Memory B cell (primary cell): ENCODE measurements around the gene TMEM167A.
"Not testable (repeated sequence)": the region's sequence is repeated elsewhere in the genome, so short reads cannot be mapped to it uniquely, and the experiment has no call there.

Experiments used
- ATAC-seq: fragments of 150-1000 bp; cut with Tn5 transposase; 2 replicates; pipeline ENCODE4 v1.10.0; 2021; ENCODE audit warnings: low read depth, mild to moderate bottlenecking, moderate library complexity
- DNase-seq, 2 donors: peaks; one replicate each; pipeline ENCODE4 v3.0.0; 2022; ENCODE audit warnings: low spot score in 2 of 2
- H3K27ac Mint-ChIP-seq: one replicate; pipeline ENCODE4 v1.8.0; 2022; ENCODE audit warnings: mild to moderate bottlenecking, moderate library complexity, mixed read lengths
- H3K27me3 Mint-ChIP-seq: one replicate; pipeline ENCODE4 v1.8.0; 2022; ENCODE audit warnings: mixed read lengths
- H3K36me3 Mint-ChIP-seq: one replicate; pipeline ENCODE4 v1.8.0; 2022; ENCODE audit warnings: mild to moderate bottlenecking, mixed read lengths
- H3K4me1 Mint-ChIP-seq: one replicate; pipeline ENCODE4 v1.8.0; 2022; ENCODE audit warnings: mixed read lengths
- H3K4me3 Mint-ChIP-seq: one replicate; pipeline ENCODE4 v1.8.0; 2022; ENCODE audit warnings: mild to moderate bottlenecking, moderate library complexity, mixed read lengths
- H3K9me3 Mint-ChIP-seq: one replicate; pipeline ENCODE4 v1.8.0; 2022; ENCODE audit warnings: mixed read lengths

The TMEM167A gene

GRCh38 chr5:83069096-83069799 is 7.9 kb downstream of the TMEM167A start:
- peaks cover 21% of the 10 kb centered on the region for H3K4me1 Mint-ChIP-seq
- no peak for ATAC-seq
- no peak for DNase-seq
- no peak overlapping the region for H3K27ac Mint-ChIP-seq
- H3K36me3 Mint-ChIP-seq, result peaks cover 11% of the 10 kb centered on the region
- H3K9me3 Mint-ChIP-seq, result no peaks in the 10 kb centered on the region
- H3K4me3 Mint-ChIP-seq, result no peak overlapping the region
- H3K27me3 Mint-ChIP-seq, result no peaks in the 10 kb centered on the region

- H3K4me1 Mint-ChIP-seq, result peaks cover 13% of the 10 kb centered on the region
- not testable (repeated sequence) for H3K9me3 Mint-ChIP-seq, H3K27me3 Mint-ChIP-seq, H3K4me3 Mint-ChIP-seq, ATAC-seq, H3K36me3 Mint-ChIP-seq, DNase-seq, H3K27ac Mint-ChIP-seq
These were observed 9.8 kb downstream of the TMEM167A start for GRCh38 chr5:83067377-83067776.

- DNase-seq (no peak), ATAC-seq (no peak)
- H3K9me3 Mint-ChIP-seq, result no peaks in the 10 kb centered on the region
- H3K4me1 Mint-ChIP-seq, result peaks cover 12% of the 10 kb centered on the region
- H3K27me3 Mint-ChIP-seq, result no peaks in the 10 kb centered on the region
- H3K36me3 Mint-ChIP-seq, result peaks cover 10% of the 10 kb centered on the region
- no peak overlapping the region for H3K4me3 Mint-ChIP-seq
- no peak overlapping the region for H3K27ac Mint-ChIP-seq
These were observed 10.6 kb downstream of the TMEM167A start for GRCh38 chr5:83066548-83067110.

- Mint-ChIP-seq H3K4me3 (no peak overlapping the region), H3K27ac (peak overlapping the region; percentile 40), H3K4me1 (peaks cover 12% of the 10 kb centered on the region), H3K36me3 (peaks cover 30% of the 10 kb centered on the region), H3K27me3 (no peaks in the 10 kb centered on the region), H3K9me3 (no peaks in the 10 kb centered on the region)
- ATAC-seq, result no peak
- no peak for DNase-seq
These were observed 17.9 kb downstream of the TMEM167A start for GRCh38 chr5:83059341-83059740.

GRCh38 chr5:83058726-83059125 is 18.5 kb downstream of the TMEM167A start:
- H3K27me3 Mint-ChIP-seq, result no peaks in the 10 kb centered on the region
- no peak overlapping the region for H3K4me3 Mint-ChIP-seq
- peaks cover 35% of the 10 kb centered on the region for H3K36me3 Mint-ChIP-seq

GRCh38 chr5:83055166-83055565 is 22.0 kb downstream of the TMEM167A start:
- no peak overlapping the region for H3K27ac Mint-ChIP-seq

More at GRCh38 chr5:83058726-83059125, 18.5 kb downstream of the TMEM167A start:
- peak overlapping the region; percentile 40 for H3K27ac Mint-ChIP-seq
- no peaks in the 10 kb centered on the region for H3K9me3 Mint-ChIP-seq
- H3K4me1 Mint-ChIP-seq, result peaks cover 10% of the 10 kb centered on the region
- DNase-seq (no peak), ATAC-seq (no peak)

GRCh38 chr5:83050723-83051340 is 26.4 kb downstream of the TMEM167A start:
- Mint-ChIP-seq H3K4me1 (no peaks in the 10 kb centered on the region), H3K27me3 (no peaks in the 10 kb centered on the region), H3K9me3 (no peaks in the 10 kb centered on the region), H3K36me3 (peaks cover 25% of the 10 kb centered on the region), H3K4me3 (no peak overlapping the region), H3K27ac (no peak overlapping the region)
- ATAC-seq (no peak), DNase-seq (no peak)

More at GRCh38 chr5:83055166-83055565, 22.0 kb downstream of the TMEM167A start:
- no peaks in the 10 kb centered on the region for H3K27me3 Mint-ChIP-seq
- H3K4me3 Mint-ChIP-seq, result no peak overlapping the region
- no peaks in the 10 kb centered on the region for H3K9me3 Mint-ChIP-seq
- H3K4me1 Mint-ChIP-seq, result peaks cover 8% of the 10 kb centered on the region
- no peak for ATAC-seq
- peaks cover 34% of the 10 kb centered on the region for H3K36me3 Mint-ChIP-seq
- no peak for DNase-seq

DNA sequence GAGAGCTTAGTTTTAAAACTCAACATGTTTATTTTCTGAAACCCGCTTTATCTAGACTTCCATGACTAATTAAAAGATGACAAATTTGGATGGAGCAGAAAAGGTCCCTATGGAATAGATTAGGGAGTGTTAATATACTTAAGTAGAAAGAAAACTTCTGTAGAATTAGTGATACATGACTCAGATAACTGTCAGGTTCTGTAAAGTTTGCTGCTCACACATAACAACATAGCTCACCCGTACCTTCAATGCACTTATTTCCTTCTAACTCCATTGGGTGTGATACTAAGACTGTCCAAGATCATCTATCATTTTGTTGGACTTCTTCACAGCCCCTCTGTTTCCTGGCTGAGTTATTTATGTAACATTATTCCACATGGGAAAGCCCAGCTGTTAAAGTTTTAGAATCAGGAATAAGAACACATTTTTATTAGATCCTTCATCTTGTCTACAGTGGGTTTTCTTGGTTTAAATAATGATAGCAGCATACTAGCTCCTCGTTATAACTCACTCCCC is 27.8 kb downstream of the TMEM167A start:
- peaks cover 19% of the 10 kb centered on the region for H3K36me3 Mint-ChIP-seq
- H3K9me3 Mint-ChIP-seq, result no peaks in the 10 kb centered on the region
- DNase-seq (no peak), ATAC-seq (no peak)
- H3K4me1 Mint-ChIP-seq, result no peaks in the 10 kb centered on the region
- peak overlapping the region; percentile 6 for H3K27ac Mint-ChIP-seq
- H3K4me3 Mint-ChIP-seq, result no peak overlapping the region
- no peaks in the 10 kb centered on the region for H3K27me3 Mint-ChIP-seq

- H3K27me3 Mint-ChIP-seq, result no peaks in the 10 kb centered on the region
- no peaks in the 10 kb centered on the region for H3K9me3 Mint-ChIP-seq
- peaks cover 13% of the 10 kb centered on the region for H3K36me3 Mint-ChIP-seq
These were observed 28.4 kb downstream of the TMEM167A start for GRCh38 chr5:83048811-83049210.

GRCh38 chr5:83048277-83048676 is 28.9 kb downstream of the TMEM167A start:
- Mint-ChIP-seq H3K27me3 (no peaks in the 10 kb centered on the region), H3K36me3 (peaks cover 10% of the 10 kb centered on the region), H3K4me3 (no peak overlapping the region), H3K27ac (no peak overlapping the region), H3K4me1 (no peaks in the 10 kb centered on the region), H3K9me3 (no peaks in the 10 kb centered on the region)
- no peak for ATAC-seq
- DNase-seq, result no peak

More at GRCh38 chr5:83048811-83049210, 28.4 kb downstream of the TMEM167A start:
- Mint-ChIP-seq H3K27ac (no peak overlapping the region), H3K4me3 (no peak overlapping the region), H3K4me1 (no peaks in the 10 kb centered on the region)
- no peak for ATAC-seq
- no peak for DNase-seq

GRCh38 chr5:83044926-83045325 is 32.3 kb downstream of the TMEM167A start:
- no peak for DNase-seq
- H3K4me3 Mint-ChIP-seq, result no peak overlapping the region
- H3K9me3 Mint-ChIP-seq, result no peaks in the 10 kb centered on the region
- H3K27me3 Mint-ChIP-seq, result no peaks in the 10 kb centered on the region
- no peak for ATAC-seq
- H3K4me1 Mint-ChIP-seq, result no peaks in the 10 kb centered on the region
- peaks cover 2% of the 10 kb centered on the region for H3K36me3 Mint-ChIP-seq
- no peak overlapping the region for H3K27ac Mint-ChIP-seq

- no peaks in the 10 kb centered on the region for H3K4me1 Mint-ChIP-seq
- no peak overlapping the region for H3K27ac Mint-ChIP-seq
- ATAC-seq (no peak), DNase-seq (no peak)
- H3K9me3 Mint-ChIP-seq, result no peaks in the 10 kb centered on the region
- H3K36me3 Mint-ChIP-seq, result no peaks in the 10 kb centered on the region
- no peaks in the 10 kb centered on the region for H3K27me3 Mint-ChIP-seq
- no peak overlapping the region for H3K4me3 Mint-ChIP-seq
These were observed 34.7 kb downstream of the TMEM167A start for GRCh38 chr5:83042507-83042906.

- Mint-ChIP-seq H3K27ac (no peak overlapping the region), H3K4me3 (no peak overlapping the region), H3K27me3 (no peaks in the 10 kb centered on the region), H3K36me3 (no peaks in the 10 kb centered on the region), H3K9me3 (no peaks in the 10 kb centered on the region), H3K4me1 (no peaks in the 10 kb centered on the region)
- no peak for DNase-seq
- no peak for ATAC-seq
These were observed 38.3 kb downstream of the TMEM167A start for GRCh38 chr5:83038924-83039323.

- Mint-ChIP-seq H3K4me3 (no peak overlapping the region), H3K4me1 (no peaks in the 10 kb centered on the region), H3K36me3 (no peaks in the 10 kb centered on the region), H3K27me3 (no peaks in the 10 kb centered on the region), H3K27ac (no peak overlapping the region), H3K9me3 (no peaks in the 10 kb centered on the region)
- ATAC-seq (no peak), DNase-seq (no peak)
These were observed 40.1 kb downstream of the TMEM167A start for GRCh38 chr5:83036991-83037575.
